Activated CD4-positive, alpha-beta T cell treated with anti-CD3 and anti-CD28 coated beads for 4 hours (primary cell): ENCODE measurements around the gene STARD8.
A peak's percentile ranks its signal among the peaks of the same experiment; 100 is the strongest.
"Not testable (repeated sequence)": the region's sequence is repeated elsewhere in the genome, so short reads cannot be mapped to it uniquely, and the experiment has no call there.

ENCODE experiments used
- DNase-seq, 2 donors: peaks; one replicate each; pipeline ENCODE4 v3.0.0-alpha.2; 2020

STARD8 gene

DNA sequence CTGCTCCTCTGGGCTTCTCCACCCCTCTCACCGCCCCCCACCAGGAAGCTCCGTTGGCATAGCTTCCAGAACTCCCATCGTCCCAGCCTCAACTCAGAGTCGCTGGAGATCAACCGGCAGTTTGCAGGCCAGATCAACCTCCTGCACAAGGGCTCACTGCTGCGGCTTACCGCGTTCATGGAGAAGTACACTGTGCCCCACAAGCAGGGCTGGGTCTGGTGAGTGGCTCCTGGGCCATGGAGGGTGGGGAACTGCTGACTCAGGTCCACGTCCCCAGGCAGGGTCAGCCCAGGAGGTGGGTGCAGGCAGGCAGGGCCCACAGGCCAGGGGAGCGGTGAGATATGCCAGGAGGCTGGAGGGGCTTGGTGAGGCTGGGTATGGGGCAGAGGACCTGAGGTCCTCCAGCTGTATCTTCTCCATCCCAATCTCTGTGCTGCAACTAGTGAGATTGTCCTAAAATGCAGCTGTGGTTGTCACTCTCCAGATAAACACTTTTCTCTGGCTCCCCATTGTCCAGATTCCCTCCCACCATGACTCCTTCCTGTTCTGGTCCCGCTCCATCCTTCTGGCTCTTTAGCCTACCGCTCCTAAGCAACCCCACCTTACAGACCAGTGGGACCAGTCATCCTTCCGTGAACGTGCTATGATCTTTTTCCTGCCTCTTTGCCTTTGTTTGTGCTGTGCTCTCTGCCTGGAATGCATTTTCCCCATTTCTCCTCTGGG, 71.9 kb downstream of the STARD8 start:
- DNase-seq: no peak

DNA sequence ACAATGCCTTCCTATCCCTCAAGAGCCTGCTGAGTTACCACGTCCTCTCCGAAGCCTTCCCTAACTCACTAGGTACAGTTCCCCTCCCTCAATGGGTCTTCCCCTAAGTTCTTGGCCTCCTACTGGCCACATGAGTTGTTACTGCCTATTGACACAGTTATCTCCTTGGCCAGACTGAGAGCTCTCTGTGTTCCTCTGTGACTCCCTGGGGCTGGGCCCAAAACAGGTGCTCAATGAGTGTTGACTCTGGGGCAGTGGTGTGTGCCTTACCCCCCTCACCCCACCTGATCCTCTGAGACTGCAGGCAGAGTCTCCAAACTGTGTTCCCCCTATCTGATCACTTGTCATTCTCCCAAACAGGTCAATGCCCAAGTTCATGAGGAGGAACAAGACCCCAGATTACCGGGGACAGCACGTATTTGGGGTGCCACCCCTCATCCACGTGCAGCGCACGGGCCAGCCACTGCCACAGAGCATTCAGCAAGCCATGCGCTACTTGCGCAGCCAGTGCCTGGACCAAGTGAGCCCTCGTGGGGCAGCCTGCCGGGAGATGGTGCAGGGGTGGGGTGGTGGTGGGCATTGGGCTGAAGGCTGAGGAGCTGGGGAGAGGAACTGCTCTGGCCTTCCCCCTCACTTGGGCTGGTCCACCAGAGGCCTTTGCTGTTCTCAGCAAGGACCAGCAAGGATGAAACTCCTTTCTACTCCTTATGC, 72.6 kb downstream of the STARD8 start:
- no peak for DNase-seq

DNA sequence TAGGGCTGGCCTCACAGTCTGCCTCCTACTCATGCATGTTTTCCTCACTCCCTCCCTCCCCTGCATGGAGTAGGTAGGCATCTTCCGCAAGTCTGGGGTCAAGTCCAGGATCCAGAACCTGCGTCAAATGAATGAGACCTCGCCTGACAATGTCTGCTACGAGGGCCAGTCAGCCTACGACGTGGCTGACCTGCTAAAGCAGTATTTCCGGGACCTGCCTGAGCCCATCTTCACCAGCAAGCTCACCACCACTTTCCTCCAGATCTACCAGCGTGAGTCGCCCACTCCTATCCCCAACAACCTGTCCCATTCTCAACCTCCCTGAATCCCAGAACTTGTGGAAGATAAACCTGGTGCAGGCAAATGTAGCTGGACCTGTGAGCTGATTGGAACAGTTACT, 73.4 kb downstream of the STARD8 start:
- no peak for DNase-seq

DNA sequence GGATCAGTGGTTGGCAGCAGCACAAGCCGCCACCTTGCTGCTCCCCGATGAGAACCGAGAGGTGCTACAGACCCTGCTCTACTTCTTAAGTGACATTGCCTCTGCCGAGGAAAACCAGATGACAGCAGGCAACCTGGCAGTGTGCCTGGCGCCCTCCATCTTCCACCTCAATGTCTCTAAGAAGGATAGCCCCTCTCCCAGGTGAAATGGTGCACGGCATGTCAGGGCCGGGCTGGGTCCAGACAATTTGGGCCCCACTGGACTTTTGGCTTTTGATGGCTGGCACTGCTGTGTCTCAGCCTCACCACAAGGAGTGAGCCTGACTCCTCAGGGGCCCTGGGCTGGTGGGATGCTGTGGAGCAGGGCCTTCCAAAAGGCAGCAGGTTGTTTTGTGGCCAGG, 74.1 kb downstream of the STARD8 start:
- no peak for DNase-seq

DNA sequence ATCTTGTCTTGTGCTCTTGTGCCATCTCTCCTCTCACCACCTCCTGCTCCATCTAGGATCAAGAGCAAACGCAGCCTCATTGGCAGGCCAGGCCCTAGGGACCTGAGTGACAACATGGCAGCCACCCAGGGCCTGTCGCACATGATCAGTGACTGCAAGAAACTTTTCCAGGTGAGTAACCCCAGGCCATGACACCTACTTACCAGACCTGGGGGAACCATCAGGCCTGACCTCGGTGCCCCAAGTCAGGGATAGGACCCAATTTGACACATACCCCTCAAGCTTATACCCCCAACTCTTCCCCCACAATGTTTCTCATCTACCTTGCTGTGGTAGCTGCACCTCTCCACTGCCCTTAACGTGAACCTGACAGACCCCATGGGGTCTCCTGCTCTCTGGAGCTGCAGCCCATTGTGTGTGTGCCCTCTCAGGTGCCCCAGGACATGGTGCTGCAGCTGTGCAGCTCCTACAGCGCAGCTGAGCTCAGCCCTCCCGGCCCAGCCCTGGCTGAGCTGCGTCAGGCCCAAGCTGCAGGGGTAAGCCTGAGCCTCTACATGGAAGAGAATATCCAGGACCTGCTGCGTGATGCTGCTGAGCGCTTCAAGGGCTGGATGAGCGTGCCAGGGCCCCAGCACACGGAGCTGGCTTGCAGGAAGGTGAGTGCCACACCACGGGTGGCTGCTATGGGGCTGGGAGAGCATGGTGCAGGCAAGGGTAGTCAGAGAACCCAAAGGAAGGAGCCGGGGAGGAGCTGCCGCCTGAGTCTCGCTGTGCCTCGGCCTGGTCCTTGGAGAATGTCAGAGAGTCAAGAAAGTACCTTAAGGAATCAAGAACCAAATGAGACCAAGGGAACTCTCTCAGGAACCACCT, 74.8 kb downstream of the STARD8 start:
- DNase-seq: no peak

DNA sequence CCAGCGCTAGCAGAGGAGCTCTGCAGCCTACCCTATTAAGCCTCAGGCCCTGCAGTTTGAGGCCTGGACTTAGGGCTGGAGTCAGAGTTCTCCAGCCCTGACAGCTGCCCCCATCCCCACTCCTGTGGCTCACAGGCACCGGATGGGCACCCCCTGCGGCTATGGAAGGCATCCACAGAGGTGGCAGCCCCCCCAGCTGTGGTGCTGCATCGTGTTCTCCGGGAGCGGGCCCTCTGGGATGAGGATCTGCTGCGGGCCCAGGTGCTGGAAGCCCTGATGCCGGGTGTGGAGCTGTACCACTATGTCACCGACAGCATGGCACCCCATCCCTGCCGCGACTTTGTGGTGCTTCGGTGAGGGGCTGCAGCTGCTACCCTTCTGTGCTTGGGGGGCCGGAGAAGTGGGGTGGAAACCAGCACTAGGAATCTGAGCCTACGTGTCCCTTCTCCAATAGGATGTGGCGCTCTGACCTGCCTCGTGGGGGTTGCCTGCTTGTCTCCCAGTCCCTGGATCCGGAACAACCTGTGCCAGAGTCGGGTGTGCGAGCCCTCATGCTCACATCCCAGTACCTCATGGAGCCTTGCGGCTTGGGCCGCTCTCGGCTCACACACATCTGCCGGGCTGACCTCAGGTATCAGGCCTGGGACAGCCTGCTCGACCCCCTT, 76.2 kb downstream of the STARD8 start:
- DNase-seq: no peak

DNA sequence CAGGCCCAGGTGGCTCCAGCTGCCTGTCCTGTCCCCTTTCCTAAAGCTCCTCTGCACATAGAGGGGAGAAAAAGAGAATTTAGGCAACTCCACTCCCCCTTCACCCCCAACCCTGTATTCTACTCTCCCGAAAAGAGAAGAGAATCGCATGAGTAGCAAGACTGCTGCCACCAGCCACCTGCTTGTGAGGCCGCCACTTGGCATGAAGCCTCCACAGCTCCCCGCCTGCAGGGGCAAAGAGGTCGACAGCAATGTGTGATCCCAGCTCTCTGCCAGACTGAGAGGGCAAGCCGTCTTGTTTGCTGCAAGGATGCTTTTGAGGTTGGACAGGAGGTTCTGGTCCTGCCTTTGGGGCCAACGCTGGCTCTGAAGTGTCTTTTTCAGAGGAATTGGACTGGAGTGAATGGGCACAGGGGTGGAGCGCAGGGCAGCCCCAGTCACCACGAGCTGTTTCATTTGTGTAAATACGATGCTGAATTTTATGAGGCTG, 77.1 kb downstream of the STARD8 start:
- no peak for DNase-seq

DNA sequence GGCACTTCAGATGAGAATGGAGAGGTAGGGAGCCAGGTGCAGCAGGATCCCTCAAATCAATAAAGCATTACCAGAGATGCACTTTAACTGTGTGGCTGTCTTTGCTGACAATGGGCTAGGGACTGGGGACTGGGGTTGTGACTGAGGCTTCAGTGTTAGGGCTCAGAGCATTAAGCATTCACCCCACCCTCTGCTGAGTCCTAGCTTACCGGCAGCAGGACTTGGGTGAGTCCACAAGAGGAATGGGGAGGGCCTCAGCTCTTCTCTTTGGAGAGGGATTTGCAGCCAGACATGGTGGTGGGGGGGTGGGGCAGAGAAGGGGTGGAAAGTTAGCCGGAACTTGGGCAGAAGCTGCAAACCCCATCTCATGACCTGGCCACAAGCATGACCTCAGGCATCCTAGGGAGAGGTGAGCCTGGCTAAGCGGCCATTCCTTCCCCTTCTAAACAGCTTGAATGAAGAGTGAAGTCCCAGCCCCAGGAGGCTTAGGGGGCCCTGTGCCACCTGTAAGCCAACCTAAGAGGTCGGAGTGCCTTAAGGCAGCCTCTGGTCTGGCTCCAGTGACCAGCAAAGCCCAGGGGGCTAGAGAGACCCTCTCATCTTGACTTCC, 78.4 kb downstream of the STARD8 start:
- no peak for DNase-seq

DNA sequence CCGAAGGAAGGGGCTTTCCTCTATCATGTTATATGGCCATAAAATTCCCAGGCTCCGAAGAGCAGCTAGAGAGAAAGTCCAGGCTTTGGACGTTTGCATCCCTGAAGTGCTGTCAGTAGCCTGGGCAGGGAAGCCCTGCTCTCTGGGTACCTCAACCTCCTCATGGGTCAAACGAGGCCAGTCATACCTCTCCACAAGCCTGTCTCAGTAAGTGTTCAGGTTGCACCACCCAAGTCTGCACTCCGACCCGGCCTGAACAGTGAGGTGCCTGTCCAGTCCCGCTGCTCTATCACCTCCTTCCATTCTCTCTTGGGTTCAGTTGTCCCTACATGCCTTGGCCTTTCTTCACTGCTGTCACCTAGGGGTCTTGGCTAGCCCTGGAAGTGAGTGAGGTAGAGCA, 78.9 kb downstream of the STARD8 start:
- DNase-seq: no peak

DNA sequence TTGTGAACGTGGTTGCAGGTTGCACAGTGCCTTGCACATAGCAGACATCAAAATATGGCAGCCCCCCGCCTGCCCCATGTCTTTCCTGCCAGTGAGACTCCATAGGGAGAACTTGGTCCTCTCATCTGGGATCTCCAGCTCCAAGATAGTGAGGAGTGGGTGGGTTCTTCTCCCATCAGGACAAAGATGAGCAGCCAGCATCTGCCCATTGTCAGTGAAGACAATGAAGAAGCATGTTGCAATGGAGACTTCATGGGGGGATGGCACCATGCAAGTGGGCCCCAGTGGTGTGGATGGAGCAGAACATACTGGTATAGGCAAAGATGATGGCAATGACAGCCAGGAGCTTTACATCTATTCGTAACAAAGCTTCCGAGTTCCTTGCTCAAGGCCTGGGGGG, 80.2 kb downstream of the STARD8 start:
- DNase-seq: no peak

DNA sequence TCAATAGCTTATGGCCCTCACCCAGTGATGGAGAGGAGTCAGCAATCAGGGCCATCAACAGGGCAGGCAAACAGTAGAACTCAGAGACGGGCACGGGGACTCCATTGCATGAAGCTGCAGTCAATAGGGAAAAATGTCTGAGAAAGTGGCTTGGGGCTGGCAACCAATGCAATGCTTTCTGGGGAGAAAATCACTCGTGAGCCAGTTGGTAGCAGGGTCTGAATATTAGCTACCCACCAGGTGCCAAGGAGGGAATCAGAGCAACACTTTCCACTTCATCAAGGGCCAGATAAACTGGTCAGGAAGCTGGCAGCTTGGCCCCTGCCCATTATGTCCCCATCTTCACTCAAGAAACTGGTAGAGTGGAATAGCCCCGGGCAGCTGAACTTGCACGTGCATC, 80.7 kb downstream of the STARD8 start:
- no peak for DNase-seq

DNA sequence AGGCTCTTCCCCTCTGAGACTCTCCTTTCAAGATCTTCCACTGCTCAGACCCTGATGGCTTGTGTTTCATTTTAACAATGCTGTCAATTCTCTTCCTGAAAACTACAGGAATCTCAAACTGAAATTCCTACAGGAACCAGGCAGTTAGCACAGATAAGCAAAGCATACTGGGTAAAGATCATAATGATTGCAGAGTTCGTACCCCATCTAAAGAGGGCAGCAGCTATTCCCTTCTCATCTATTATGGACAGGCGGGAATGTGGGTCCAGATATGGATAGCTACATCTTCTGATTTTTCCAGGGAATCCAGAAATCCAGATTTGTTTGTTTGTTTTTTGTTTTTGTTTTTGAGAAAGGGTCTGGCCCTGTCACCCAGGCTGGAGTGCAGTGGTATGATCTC, 83.8 kb downstream of the STARD8 start:
- DNase-seq: no peak

DNA sequence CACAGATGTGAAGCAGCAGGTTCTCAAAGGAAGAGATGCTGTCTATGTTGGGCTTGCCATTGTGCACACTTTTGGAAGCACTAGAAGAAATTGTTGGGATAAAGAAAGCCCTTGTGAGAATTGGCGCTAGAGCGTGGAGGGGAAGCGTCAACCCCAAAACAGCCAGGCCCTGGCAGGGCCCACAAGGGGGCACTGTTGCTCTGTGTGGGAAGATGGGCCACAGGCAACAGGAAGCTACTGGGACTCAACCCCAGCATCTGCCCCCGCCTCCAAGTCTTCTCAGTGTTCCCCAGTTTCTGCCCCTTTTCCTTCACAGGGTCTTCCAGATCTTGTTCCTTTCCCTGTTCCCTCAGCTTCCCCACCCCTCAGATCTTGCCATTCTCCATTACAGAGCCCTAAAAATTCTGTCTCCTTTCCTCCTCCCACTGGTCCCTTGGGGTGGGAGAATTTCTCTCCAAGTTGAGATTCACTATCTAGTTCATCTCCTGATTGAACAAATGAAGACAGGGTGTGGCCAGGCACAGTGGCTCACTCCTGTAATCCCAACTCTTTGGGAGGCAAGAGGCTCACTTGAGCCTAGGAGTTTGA, 85.5 kb downstream of the STARD8 start:
- DNase-seq: peak; percentile 29 to 56

DNA sequence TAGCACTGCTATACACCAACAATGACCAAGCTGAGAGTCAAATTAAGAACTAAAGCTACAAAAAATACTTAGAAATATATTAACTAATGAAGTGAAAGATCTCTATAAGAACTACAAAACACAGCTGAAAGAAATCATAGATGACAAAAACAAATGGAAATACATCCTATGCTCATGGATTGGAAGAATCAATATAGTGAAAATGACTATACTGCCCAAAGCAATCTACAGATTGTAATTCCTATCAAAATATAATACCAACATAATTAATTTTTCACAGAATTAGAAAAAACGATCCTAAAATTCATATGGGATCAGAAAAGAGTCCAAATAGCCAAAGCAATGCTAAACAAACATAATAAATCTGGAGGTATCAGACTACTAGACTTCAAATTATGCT, 87.8 kb downstream of the STARD8 start:
- DNase-seq: no peak

DNA sequence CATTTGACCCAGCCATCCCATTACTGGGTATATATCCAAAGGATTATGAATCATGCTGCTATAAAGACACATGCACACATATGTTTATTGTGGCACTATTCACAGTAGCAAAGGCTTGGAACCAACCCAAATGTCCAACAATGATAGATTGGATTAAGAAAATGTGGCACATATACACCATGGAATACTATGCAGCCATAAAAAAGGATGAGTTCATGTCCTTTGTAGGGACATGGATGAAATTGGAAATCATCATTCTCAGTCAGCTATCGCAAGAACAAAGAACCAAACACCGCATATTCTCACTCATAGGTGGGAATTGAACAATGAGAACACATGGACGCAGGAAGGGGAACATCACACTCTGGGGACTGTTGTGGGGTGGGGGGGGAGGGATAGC, 94.4 kb downstream of the STARD8 start:
- not testable (repeated sequence) for DNase-seq

DNA sequence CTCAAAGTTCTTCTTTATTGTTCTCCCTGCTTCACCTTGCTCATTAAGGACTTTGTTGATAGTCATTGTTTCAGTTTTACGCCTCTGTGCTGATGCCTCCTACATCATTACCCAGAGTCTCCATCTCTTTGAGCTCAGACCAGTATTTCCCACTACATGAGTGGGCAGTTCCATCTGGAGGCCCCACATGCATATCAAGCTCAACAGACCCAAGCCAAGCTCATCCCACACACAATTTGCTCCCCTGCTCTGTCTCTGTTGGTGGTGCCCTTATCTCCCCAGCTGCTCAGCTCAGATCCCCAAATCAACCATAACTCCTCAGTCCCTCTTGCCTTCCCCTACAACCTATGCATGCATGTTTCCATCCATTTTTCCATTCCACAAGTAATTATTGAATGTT, 96.3 kb downstream of the STARD8 start:
- DNase-seq: no peak

DNA sequence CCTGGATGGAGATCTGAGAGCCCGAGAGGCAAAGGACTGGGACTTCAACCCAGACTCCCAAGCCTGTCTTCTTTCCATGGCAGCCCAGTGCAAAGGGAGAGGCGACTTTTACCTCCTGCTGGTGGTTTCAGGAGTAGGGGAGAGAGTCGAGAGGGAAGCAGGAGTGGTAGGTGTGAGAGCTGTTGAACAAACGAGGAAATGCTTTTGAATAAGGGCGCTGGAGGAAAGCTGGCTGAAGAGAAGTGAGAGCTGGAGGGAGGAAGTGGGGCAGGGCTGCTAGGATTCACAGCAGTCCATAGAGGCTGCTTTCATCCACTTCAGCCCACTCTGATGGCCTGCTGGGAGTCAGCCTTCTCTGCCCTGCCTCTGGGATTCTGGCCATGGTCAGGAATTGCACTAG, 99.5 kb downstream of the STARD8 start:
- DNase-seq: no peak

DNA sequence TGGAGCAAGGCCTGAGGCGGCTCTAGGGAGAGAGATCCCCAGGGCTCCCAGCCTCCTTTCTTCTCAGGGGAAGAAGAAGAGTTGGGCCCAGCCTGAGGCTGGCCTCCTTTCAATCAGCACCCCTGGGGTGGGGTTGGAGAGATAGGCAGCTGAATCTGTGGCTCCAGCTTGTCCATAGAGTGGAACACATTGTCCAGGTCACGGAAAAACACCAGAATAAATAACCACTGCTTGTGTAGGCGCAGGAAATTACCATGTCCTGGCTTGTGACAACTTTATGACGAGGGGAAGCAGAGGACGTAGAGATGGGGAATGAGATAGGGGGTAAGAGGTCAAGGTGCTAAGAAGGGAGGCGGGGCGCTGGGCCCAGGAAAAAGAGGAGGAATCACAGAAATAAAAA, 100.6 kb downstream of the STARD8 start:
- DNase-seq: no peak

DNA sequence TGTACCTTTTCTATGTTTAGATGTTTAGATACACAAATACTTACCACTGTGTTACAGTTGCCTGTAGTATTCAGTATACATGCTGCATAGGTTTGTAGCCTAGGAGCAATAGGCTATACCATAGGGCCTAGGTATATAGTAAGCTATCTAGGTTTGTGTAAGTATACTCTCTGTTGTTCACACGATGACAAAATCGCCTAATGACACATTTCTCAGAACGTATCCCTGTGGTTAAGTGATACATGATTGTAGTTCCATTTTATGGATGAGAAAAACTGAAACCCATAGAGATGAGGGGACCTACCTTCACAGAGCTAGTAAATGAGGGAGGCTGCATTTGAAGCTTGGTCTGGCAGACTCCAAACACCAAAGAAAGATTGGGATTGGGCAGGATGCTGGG, 102.0 kb downstream of the STARD8 start:
- no peak for DNase-seq

DNA sequence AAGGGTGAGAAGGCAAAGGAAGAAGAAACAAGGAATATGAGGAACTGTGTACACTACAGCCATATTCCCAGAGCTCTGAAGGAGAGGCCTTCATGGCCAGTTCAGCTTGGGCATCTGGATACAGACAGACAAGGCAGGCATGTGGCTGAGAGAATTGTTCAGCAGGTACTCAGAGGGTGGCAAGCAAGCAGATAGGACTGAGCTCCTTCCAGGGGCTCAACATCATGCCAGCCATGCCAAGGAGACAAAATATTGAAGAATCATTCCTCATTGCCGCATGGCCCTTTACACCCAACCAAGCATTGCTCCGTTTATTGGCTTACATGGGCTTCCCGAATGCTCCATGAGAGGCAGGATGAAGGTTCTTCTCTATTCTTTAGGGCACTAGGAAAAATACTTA, 102.8 kb downstream of the STARD8 start:
- no peak for DNase-seq

DNA sequence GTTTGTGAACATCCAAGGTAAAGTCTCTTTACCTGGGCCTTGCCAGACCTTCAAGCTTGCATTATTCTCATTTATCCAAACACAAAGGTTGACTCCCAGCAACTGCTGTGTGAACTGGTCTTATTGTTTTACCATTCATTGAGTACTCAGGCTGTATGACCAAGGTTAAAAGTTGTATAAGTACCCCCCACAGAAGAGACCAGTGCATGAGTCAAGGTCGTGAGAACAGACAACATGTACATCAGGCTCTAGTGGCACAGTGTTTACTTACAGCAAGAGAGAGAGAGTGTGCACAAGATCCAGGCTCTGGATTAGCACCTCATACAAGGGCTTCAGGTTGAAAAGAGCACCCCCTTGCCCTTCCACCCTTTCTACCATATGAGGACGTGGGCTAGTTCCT, 103.9 kb downstream of the STARD8 start:
- DNase-seq: no peak

DNA sequence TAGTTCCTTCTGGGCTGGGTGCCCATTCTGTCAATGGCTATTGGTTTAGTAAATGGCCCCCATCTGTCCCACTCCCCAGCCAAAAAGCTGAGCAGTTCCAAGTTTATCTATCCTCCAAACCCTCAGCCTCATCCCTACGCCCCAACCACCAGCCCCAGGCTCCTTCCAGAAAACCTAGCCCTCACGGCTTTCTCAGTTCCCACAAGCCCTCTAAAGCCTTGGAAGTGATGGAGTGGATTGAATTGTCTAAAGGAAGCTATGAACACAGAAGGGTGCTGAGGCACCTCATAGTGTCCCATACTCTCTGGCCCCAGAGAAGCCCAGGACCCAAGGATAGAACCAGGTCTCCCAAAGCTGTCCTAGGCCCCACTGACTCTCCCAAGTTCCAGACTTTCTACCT, 105.8 kb downstream of the STARD8 start:
- no peak for DNase-seq
